GM19455 (cell line): ENCODE results near the gene PADI2.

Source experiments
- ATAC-seq: cut with Tn5 transposase; IDR thresholded peaks from one replicate; pipeline ENCODE4 v1.9.1; 2021; ENCODE audit not compliant: unreplicated experiment

Gene PADI2

GRCh38 chr1:17119076-17119772, at the start of gene PADI2:
Gene PADI2, minus strand, starts transcription at chr1:17119451. Its CDS starts 80 bp downstream, at chr1:17119371.
- ATAC-seq, result no peak

GRCh38 chr1:17168091-17168876, 49.0 kb upstream of the PADI2 start:
- no peak for ATAC-seq

- ATAC-seq, result no peak
Measured at GRCh38 chr1:17167786-17168090, 48.5 kb upstream of the PADI2 start.

GRCh38 chr1:17167041-17167785, 48.0 kb upstream of the PADI2 start:
- no peak for ATAC-seq

GRCh38 chr1:17165823-17166222, 46.6 kb upstream of the PADI2 start:
- no peak for ATAC-seq

GRCh38 chr1:17163789-17164666, 44.8 kb upstream of the PADI2 start:
- no peak for ATAC-seq

GRCh38 chr1:17163371-17163770, 44.1 kb upstream of the PADI2 start:
- ATAC-seq, result no peak

- no peak for ATAC-seq
Measured at GRCh38 chr1:17162941-17163340, 43.7 kb upstream of the PADI2 start.

- no peak for ATAC-seq
Measured at GRCh38 chr1:17161926-17162800, 42.9 kb upstream of the PADI2 start.

GRCh38 chr1:17161137-17161740, 42.0 kb upstream of the PADI2 start:
- no peak for ATAC-seq

- ATAC-seq, result no peak
Measured at GRCh38 chr1:17158961-17159360, 39.7 kb upstream of the PADI2 start.

- ATAC-seq, result no peak
Measured at GRCh38 chr1:17156108-17156507, 36.9 kb upstream of the PADI2 start.

GRCh38 chr1:17155257-17155920, 36.1 kb upstream of the PADI2 start:
- ATAC-seq, result no peak

- no peak for ATAC-seq
Measured at GRCh38 chr1:17149771-17150170, 30.5 kb upstream of the PADI2 start.

- ATAC-seq, result no peak
Measured at GRCh38 chr1:17148950-17149608, 29.8 kb upstream of the PADI2 start.

GRCh38 chr1:17145648-17146047, 26.4 kb upstream of the PADI2 start:
- ATAC-seq, result no peak

- no peak for ATAC-seq
Measured at GRCh38 chr1:17143760-17144159, 24.5 kb upstream of the PADI2 start.

GRCh38 chr1:17141441-17142197, 22.4 kb upstream of the PADI2 start:
- ATAC-seq, result no peak
